GM18861 (cell line): ENCODE results near the gene LRMDA.
"Not testable (repeated sequence)": the region's sequence is repeated elsewhere in the genome, so short reads cannot be mapped to it uniquely, and the experiment has no call there.

Experiments used
- ATAC-seq: cut with Tn5 transposase; IDR thresholded peaks from one replicate; pipeline ENCODE4 v1.9.1; 2021; ENCODE audit not compliant: unreplicated experiment

Gene LRMDA

DNA sequence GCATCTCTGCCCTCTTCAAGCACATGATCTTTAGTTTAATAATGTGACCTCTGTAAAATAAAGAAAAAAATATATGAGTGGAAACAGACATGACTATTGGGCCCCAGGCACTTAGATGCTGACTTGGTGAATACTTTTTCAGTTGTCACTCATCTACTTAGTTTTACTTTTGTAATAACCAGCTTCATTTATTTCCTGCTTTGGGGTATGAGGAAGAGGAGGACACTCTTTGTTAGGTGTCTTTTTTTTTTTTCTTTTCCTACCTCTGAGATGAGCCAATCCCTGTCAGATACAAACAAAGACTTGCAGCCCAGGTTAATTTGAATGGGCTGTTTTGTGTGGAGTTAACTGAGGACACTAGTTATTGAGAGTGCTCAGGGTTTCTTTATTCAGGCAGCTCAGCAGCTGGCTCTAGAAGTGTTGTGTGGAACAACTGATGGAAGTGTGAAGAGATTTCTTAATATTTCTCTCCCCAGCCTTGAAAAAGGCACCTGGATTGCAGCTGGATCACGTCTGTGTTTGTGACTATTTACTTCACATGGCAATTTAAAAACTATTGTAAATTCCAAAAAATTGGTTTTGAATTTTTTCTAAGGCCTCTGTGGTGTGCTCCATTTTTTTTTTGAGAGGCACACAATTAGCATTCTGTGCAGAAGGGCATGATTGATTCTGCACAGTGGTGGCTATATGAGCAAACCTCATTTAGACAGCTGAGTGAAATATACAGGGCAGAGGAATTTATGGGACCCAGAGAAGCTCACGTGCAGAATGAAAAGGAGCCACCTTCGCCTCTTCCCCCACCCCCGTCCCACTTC lies 333.8 kb downstream of the LRMDA start:
- no peak for ATAC-seq

DNA sequence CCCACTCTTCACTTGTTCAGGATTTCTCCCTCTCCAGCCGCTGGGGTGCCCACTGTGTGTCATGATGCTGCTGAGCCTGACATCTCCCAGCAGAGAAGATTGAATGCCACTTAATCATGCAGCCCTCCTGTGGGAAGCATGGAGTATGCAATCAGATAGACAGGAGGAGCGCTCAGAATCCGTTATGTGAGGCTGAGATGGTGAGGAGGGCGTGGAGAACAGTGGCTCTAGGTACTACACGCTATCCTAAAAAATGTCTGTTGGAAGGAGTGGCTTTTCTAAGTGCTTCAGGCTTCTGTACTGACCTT lies 334.3 kb downstream of the LRMDA start:
- ATAC-seq = no peak

DNA sequence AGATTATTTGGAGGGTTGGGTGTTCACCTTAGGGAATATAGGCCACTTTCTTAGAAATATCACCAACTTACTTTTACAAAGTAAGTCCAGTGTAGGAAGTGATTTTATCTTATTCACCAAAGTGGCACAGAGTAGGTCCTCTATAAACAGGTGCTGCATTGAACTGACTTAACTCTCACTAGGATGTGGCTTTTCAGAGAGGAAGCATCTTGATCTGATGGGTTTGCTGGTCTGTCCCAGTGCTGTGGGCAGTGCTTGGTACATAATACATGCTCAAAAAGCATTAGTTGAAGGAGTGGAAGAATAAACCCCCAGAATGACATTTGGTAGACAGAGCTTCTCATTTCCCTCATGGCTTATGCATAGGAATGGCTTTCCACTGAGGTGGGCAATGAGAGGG lies 334.7 kb downstream of the LRMDA start:
- no peak for ATAC-seq

DNA sequence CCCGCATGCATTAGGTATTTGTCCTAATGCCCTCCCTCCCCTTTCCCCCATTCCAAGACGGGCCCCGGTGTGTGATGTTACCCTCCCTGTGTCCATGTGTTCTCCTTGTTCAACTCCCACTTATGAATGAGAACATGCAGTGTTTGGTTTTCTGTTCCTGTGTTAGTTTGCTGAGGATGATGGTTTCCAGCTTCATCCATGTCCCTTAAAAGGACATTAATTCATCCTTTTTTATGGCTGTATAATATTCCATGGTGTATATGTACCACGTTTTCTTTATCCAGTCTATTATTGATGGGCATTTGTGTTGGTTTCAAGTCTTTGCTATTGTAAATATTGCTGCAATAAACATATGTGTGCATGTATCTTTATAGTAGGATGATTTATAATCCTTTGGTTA lies 335.3 kb downstream of the LRMDA start:
- ATAC-seq = not testable (repeated sequence)

DNA sequence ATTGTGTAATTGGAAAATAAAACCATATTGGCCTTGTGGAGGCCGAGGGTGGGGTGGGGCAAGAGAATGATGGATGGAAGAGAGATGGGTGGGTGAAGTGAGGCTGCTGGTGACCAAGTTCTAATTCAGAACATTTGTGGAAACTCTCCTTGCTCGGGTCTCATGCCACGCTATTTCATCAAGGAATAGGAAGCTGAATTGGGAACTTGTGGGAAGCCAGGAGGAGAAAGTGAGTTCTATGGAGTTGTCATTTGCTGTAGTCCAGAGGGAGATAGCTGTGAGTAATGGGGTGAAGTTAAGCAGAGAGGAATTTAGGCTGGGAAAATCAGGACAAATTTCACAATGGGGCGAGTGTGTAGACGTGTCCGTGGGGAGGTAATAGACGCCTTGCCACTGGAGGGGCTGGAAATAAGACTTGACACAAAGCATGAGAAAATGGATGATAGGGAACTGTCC lies 339.2 kb downstream of the LRMDA start:
- no peak for ATAC-seq

DNA sequence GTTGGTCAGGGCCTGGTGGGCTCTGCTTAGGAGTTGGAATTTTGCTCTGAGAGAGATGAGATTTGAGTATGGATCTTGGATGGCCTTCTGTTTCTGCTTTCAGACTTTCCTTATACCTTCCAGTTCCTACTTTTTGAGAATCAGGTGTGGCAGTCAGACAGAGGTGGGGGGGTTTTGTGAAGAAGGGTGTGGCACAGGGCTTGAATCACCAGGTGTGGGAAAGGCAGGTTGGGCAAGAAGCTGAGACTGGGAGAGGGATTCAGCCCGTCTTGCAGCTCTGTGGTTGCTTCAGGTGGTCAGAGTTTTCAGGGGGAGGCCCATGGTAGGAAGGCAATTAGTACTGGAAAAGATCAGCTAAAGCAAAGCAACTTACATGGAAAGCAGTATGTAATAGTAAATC lies 340.2 kb downstream of the LRMDA start:
- no peak for ATAC-seq

DNA sequence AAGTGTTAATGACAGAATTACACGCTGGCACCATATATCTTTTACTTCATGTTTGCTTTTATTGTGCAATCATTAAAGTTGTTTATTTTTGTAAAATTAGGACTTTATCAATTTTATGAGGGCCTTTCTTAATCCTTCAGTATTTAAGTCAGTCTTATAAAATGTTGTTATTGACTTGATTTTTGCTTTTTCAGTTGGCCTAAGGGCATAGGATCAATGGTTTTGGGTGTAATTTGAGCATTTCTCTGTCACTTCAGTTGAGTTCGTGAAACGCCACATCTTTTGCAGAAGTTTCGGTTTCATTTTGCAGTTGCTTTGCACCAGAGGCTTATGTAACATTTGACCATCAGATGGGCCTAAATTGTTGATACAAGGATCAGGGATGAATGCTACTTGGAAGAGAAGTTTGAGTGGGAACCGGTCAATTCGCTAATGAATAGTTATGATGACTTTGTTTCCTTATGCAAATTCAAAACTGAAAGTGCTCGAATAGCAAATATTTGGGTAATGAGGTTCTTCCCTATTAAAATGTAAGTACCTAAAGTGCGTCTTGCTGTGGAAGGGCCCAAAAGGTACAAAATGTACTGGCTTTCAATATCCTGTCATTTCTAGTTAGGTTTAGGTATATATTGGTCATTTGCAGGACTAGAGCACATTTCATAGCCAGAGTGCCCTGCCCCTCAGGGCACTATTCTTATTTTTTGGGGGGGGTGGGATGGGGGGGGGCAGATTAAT lies 340.9 kb downstream of the LRMDA start:
- no peak for ATAC-seq

DNA sequence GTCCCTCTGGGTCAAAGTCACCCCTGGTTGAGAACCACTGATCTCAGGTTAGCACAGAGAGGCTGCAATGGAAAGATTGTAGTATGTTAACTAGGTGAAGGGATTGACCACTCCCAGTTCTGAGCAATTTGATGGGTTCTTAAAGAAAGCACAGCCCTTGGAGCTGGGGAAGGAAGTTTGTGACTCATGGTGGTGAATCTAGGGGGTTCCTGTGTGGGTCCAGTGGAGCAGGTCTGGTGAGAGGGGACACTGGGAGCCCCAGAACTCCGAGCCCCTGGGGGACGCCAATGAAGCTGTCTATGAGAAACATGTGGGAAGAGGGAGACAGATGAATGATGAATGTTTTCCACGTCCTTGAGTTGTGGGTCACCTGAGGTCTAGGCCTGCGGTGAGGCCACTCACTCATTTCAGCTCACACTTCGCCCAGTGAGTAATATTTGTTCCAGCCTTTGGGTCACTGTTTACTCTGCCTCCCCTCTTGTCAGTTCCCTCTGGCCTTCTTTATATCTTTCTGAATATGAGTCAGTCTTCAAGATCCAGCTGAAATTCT lies 341.9 kb downstream of the LRMDA start:
- no peak for ATAC-seq

DNA sequence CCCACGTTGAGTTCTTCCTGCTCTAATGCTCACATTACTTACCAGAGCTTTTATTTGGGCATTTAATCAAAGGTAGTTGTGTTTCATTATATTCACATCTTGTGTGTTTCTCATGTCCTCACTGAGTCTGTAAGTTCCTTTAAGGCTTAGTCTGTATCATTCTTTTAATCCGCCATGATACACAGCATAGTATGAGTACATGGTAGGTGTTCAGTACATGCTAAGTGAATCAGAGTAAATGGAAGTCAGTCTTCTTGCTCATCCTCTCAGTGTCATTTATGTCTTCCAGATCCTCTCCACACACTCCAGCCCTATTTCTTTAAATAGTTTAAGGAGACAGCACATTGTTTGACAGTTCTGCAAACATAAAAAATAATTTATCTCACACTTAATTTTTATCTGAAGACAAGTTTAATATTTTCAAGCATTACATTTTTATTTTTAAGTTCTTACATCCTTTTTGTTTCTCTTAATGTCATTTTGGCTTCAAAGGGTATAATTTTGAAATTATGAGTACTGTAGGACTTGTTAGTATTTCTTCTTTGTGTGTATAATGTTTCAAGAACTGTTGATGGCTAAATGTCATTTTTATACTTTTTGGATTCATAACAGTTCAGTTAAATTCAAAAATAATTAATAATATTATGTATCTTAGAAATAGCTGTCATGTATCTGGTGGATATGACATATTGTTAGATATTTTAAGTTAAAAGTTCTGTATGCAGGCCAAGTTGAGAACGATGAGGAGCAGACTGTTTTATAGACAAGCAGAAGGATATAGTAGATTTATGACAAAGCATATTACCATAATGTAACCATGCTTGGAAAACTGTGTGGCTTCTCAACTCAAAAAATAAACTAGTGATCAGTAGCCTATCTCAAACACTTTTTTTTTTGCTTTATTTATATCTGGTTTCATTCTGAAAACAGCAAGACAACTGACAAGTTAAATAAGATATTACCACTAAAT lies 342.7 kb downstream of the LRMDA start:
- ATAC-seq = no peak

DNA sequence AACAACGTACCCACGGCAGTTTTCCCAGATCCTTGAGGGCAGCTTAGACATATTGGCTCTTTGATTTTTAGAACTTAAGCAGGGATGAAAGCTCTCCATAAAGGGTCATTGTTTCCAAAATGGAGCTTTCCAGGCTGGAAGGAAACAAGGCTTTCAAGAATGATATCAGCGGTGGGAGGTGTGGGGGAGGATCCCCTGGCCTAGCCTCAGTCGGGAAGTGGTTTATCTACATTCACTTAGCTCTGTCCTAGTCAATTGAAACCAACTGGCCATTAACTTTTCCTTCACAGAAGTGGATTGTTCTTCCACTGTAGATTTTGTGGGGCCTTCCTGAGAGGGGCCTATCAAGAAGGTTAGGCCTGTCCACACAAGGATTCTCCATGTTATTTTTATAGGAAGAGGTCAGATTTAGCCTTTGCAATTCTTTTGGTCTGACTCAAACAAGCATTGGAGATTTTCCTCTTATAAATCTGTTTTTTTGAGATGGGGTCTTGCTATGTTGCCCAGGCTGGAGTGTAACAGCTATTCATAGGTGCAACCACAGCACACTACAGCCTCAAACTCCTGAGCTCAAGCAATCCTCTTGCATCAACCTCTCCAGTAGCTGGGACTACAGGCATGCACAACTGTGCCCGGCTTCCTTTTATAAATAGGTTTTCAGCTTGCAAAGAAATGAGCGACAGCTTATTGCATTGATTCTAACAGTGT lies 343.5 kb downstream of the LRMDA start:
- no peak for ATAC-seq

DNA sequence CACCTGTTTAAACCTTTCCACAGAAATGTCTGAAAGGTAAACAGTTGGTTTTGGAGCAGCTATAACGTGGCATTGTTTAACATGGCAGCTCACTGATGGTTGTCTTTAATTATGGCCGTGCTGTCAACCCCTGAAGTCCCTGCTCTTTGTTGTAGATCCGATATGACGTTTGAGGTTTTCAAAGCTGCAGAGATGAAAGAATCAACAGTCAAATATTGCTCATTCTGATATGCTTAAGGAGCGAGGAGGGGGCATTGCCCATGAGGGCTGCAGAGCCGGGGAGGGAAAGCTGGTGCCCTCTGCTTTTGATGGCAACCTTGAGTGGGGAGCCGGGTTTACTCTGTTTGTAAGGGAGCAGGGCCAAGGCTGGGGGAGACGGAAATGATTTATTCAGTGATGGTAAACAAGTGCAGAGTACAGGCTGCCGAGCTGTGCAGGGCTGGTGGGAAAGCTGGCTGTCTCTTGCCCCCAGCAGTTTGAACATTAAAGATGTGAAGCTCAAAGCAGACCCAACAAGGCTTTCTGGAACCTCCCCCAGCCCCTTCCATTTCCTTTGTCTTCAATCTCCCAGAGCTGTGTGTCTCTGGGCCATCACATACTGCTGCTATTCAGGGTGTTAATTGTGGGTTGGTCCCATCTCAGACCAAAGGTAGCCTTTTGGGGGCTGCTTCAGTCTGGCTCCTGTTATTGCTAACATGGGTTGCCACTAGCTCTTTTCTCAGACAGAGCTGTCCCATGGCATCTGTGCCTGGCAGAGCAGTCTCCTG lies 345.5 kb downstream of the LRMDA start:
- ATAC-seq = no peak

DNA sequence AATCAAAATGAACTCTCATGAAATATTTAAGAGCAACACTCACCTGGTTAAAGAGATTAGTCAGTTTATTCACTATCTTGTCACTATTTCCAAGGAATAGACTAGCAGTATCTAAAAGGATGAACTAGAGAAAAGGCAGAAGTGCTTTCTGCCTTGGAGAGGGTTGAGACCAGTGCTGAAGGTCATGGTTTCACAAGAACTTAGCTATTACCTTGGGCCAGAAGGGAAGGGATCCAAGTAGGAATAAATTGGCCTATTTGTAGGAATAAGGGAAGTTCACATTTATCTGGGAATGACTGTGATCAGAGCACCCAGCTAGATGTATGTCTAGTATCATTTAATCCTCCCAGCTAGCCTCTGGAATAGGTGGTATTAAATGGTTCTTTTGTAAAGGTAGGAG lies 347.2 kb downstream of the LRMDA start:
- no peak for ATAC-seq

DNA sequence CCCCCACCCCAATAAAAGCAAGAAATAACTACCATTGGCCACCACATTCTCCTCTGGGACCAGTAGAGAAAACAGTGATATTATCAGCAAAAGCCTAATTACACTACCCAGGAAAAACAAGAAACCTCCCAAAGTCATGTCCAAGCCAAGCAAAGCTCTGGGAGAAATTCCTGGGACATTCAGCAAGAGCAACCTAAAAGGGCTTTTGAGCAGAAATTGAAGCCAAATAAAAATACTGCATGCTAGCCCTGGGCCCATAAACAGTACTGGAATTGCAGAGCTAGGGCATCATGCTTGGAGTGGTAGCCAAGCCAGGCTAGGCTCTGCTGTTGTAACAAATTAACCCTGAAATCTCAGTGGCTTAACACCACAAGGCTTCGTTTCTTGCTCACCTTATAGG lies 347.9 kb downstream of the LRMDA start:
- ATAC-seq = no peak

DNA sequence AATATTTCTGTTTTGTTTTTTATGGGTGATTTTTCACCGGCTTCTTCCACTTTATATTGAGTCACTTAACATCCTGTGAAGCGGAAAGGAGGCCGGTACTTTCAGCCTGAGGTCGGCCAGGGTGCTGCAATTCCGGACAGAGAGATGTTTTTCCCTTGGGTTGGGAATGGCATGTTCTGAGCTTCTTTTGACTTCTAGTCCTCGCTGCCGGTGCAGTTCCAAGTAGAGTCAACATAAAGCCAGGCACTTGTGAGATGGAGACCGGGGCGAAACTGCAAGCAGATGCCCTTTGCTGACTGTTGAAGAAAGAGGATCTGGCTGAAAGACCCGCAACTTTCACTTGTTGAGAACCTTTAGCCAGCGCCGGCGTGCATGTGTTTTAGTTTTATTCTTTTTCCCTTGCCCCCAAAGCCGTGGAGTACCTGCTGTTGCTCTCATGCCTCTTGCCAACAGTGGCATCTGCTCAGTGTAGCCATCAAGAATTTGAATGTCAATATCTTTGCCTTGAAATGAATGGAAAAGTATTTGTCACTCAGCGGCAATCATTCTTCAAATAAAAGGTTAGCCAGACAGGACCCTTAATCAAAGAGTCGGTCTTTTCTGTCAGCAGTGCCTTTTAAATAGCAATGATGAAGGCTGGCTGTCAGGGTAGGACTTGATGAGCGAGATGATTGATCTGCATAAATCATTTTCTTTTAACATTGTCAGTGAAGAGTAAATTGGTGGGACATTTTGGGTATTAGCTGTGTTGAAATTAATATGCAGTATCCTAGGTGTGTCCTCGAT lies 351.2 kb downstream of the LRMDA start:
- no peak for ATAC-seq

DNA sequence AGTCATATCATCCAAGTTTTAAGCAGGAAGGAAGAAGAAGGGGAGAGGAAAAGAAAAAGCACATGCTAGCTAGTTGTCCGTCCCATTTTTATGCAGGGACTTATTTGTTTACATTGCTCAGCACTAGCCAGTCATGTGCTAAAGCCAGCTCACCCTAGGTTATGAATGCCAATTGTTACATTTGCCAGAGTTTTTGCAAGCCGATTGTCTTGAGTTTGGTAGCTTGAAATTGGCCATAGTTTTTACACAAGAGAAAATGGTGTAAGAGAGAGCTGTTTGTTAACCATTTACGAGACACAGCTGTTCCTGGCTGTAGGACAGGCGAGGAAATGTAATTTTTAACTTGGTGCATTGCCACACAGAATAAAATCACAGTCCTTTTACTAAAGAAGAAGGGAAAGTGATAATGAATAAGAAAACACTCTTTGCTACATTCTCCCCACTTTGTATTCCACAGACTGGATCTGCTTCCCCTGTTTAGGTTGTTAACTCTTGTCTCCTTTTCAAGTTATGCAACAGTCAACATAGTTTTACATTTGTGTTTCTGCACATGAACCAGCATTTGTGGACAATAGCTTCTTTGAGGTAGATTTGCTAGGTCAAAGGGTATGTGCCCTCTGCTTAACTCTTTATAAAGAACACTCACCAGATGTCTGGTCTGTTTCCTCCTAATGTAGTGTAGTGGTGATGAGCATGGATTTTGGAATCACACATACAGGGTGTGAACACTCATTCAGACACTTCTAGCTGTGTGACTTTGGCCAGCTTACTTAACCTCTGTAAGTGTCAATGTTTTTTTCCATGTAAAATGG lies 357.2 kb downstream of the LRMDA start:
- ATAC-seq = no peak

DNA sequence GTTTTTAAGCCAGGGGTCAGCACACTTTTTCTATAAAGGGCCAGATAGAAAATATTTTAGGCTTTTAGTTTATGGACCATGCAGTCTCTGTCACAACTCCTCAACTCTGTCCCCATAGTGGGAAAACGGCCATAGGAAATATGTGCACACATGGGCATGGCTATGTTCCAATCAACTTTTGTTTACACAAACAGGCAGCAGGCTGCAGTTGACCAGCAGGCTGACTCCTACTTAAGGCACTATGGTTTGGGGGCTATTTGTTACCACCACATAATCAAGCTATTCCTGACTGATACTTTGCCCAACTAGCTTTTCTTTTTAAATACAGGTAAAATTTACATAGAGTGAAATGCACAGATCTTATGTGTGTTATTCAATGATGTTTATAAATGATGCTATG lies 362.4 kb downstream of the LRMDA start:
- ATAC-seq = no peak

DNA sequence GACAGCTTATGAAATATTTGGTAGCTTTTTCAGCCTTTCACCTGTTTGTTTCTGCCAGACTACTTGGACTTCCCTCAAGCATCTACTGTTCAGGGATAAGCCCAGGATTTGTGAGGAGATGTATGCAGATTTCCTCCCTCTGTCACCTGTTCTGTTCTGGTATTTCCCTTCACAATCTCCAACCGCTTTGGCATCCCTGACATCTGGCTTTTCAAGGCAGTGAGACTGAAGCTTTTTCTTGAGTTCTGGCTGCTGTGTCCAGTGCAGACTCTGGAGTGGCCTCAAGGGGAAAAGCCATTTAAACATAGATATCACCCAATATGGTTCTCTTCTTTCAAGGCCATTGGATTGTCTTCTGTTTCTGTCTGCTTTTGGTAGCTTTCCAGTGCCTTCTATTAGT lies 369.7 kb downstream of the LRMDA start:
- no peak for ATAC-seq

DNA sequence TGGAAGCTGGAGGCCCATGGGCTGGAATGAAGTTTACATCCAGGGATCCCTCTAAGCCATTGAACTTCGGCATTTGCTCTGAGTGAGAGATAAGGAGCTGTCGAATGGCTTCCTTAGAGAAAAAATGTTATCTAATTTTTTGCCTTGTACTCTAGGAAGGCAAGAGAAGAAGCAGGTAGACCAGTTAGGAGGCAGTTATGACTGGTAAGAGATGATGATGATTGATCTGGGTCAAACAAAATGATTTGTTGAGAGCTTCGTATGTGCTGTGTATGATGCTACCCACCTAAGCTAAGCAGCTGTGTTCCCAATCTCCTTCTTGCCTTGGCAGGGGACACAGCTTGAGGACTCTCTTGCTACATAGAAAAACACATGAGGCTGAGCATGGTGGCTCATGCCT lies 370.2 kb downstream of the LRMDA start:
- ATAC-seq = no peak
